Keratinocyte (primary cell): ENCODE results near the gene CX3CR1. TPM values are rescaled to one million over a fixed set of nuclear protein-coding genes. Genes with fewer than 3 reads are reported as not detected.

Experiments used
- DNase-seq: peaks from one replicate; pipeline ENCODE4 v3.0.0-alpha.2; 2011; ENCODE audit warnings: low read depth, missing footprints, low spot score
- FAIRE-seq: peaks from 2 replicates; lab custom pipeline; 2011; peaks lifted over from hg19 to GRCh38; lab: Jason Lieb, UNC
- H2AFZ ChIP-seq: 2 replicates; pipeline ENCODE4 v1.6.0; 2012; ENCODE audit warnings: low read length, control low read depth, inconsistent platforms; ENCODE audit not compliant: control insufficient read depth
- H3K27ac ChIP-seq: 2 replicates; pipeline ENCODE4 v1.5.1; 2011; ENCODE audit warnings: low read length; ENCODE audit not compliant: control insufficient read depth, insufficient read depth
- H3K27me3 ChIP-seq: 3 replicates; pipeline ENCODE4 v1.6.0; 2011; ENCODE audit warnings: low read length; ENCODE audit not compliant: control insufficient read depth, insufficient read depth; ENCODE audit errors: extremely low read depth
- H3K36me3 ChIP-seq, 2 experiments: 2 replicates in 1 of 2; 3 replicates in 1 of 2; pipeline ENCODE4 v1.5.1; 2011; ENCODE audit warnings: low read length in 2 of 2, mild to moderate bottlenecking in 1 of 2; ENCODE audit not compliant: control insufficient read depth in 2 of 2, insufficient read depth in 2 of 2; ENCODE audit errors: extremely low read depth in 1 of 2
- H3K4me1 ChIP-seq: 3 replicates; pipeline ENCODE4 v1.5.1; 2011; ENCODE audit warnings: low read length; ENCODE audit not compliant: control insufficient read depth, insufficient read depth; ENCODE audit errors: extremely low read depth
- H3K4me2 ChIP-seq: 3 replicates; pipeline ENCODE4 v1.6.0; 2011; ENCODE audit warnings: low read depth, low read length; ENCODE audit not compliant: control insufficient read depth, insufficient read depth; ENCODE audit errors: extremely low read depth
- H3K4me3 ChIP-seq, 3 experiments: fragments of 200-600 bp in 1 of 3; sonication (generic) in 1 of 3; 2 replicates in 2 of 3; 3 replicates in 1 of 3; pipeline ENCODE4 v1.5.1; 2011 to 2016; ENCODE audit warnings: low read length in 3 of 3, mild to moderate bottlenecking in 3 of 3, control low read depth in 2 of 3, inconsistent platforms in 1 of 3, low read depth in 1 of 3, mixed read lengths in 1 of 3, mixed run types in 1 of 3, moderate library complexity in 1 of 3; ENCODE audit not compliant: control insufficient read depth in 2 of 3, insufficient read depth in 2 of 3; ENCODE audit errors: extremely low read depth in 1 of 3
- H3K79me2 ChIP-seq: 2 replicates; pipeline ENCODE4 v1.6.0; 2012; ENCODE audit warnings: low read length; ENCODE audit not compliant: control insufficient read depth, insufficient read depth
- H3K9ac ChIP-seq: 3 replicates; pipeline ENCODE4 v1.6.0; 2011; ENCODE audit warnings: low read length; ENCODE audit not compliant: control insufficient read depth, insufficient read depth; ENCODE audit errors: extremely low read depth
- H3K9me1 ChIP-seq: 3 replicates; pipeline ENCODE4 v1.6.0; 2011; ENCODE audit warnings: low read length; ENCODE audit not compliant: control insufficient read depth, insufficient read depth; ENCODE audit errors: extremely low read depth
- H3K9me3 ChIP-seq: 2 replicates; pipeline ENCODE4 v1.5.1; 2012; ENCODE audit warnings: low read depth, low read length; ENCODE audit not compliant: control insufficient read depth
- H4K20me1 ChIP-seq: 3 replicates; pipeline ENCODE4 v1.6.0; 2011; ENCODE audit warnings: low read length; ENCODE audit not compliant: control insufficient read depth, insufficient read depth; ENCODE audit errors: extremely low read depth
- EZH2 ChIP-seq: IDR thresholded peaks from one replicate; pipeline ENCODE4 v1.6.1; 2012; ENCODE audit warnings: inconsistent platforms, mild to moderate bottlenecking, low read length, moderate library complexity
- dilution Hi-C: fragments of 300-500 bp; cut with MboI; formaldehyde crosslinking; loops from one replicate; pipeline ENCODE4 v1.7.0; 2020; ENCODE audit warnings: low sequenced_read_pairs; ENCODE audit not compliant: extremely low pct_ligation_motif_present
- polyA plus RNA-seq, 5 experiments: library from polyadenylated mRNA; depleted of rRNA in 3 of 5; stranded (reverse) in 3 of 5; stranded (forward) in 1 of 5; unstranded in 1 of 5; fragments of >200 nt; gene quantifications; 1 replicate in 1 of 5; 2 replicates in 3 of 5; 3 replicates in 1 of 5; pipeline versions ENCODE4 v1.2.1 to v1.2.3, GENCODE V29; 2011 to 2012; ENCODE audit warnings: missing spikeins in 2 of 5, low read depth in 1 of 5, low replicate concordance in 1 of 5
- TF ChIP-seq, protein P1 (sequence below), 3 experiments: IDR thresholded peaks in 1 of 3; conservative IDR thresholded peaks in 1 of 3; optimal IDR thresholded peaks in 1 of 3; 2 replicates in 2 of 3; 3 replicates in 1 of 3; pipeline versions ENCODE3 to v1.5.1; 2011; ENCODE audit warnings: low read length in 3 of 3, mild to moderate bottlenecking in 3 of 3, moderate library complexity in 2 of 3, control low read depth in 1 of 3, inconsistent platforms in 1 of 3; ENCODE audit not compliant: insufficient read depth in 2 of 3; ENCODE audit errors: extremely low read depth in 1 of 3

The CX3CR1 gene
- polyA plus RNA-seq, 1 donor (not counting 4 experiments of a cell fraction or from before 2014, with no cell fraction given), result 0.05 TPM

DNA sequence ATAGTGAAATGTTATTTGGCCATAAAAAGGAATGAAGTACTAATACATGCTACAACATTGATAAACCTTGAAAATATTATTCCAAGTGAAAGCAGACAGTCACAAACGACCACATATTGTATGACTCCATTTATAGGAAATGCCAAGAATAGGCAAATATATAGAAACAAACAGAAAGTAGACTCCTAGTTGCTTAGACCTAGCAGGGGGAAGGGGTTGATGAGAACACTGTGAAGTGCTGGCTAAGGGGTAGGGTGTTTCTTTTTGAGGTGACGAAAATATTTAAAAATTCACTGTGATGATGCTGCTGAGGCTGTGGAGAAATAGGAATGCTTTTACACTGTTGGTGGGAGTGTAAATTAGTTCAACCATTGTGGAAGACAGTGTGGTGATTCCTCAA is 56.9 kb downstream of the CX3CR1 start:
- no peak for FAIRE-seq

DNA sequence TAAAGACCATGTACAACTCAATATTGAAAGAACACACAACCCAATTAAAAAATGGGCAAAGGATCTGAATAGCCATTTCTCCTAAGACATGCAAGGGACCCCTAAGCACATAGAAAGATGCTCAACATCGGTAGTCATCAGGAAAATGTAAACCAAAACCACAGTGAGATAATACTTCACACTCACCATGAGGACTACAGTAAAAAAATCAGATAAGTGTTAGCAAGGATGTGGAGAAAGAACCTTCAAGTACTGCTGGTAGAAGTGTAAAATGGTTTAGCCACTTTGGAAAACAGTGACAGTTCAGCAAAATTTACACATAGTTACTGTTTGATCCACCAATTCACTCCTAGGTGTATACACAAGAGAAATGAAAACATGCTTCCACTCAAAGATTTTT is 57.4 kb downstream of the CX3CR1 start:
- no peak for DNase-seq
- no peaks in the 10 kb centered on the region for H3K79me2 ChIP-seq
- H2AFZ ChIP-seq, result no peak overlapping the region
- FAIRE-seq, result no peak
- H3K4me2 ChIP-seq, result no peak overlapping the region
- peaks cover 4% of the 10 kb centered on the region for H3K27me3 ChIP-seq
- H3K4me3 ChIP-seq, result no peak overlapping the region
- no peaks in the 10 kb centered on the region for H3K9me3 ChIP-seq
- no peak overlapping the region for H3K27ac ChIP-seq
- H3K36me3 ChIP-seq, result no peaks in the 10 kb centered on the region
- dilution Hi-C loops, result no loop called here
- no peak overlapping the region for H3K9ac ChIP-seq
- H4K20me1 ChIP-seq, result no peaks in the 10 kb centered on the region
- no peaks in the 10 kb centered on the region for H3K4me1 ChIP-seq
- no peaks in the 10 kb centered on the region for H3K9me1 ChIP-seq
- TF ChIP-seq EZH2, result no peak
- TF ChIP-seq, protein P1, sequence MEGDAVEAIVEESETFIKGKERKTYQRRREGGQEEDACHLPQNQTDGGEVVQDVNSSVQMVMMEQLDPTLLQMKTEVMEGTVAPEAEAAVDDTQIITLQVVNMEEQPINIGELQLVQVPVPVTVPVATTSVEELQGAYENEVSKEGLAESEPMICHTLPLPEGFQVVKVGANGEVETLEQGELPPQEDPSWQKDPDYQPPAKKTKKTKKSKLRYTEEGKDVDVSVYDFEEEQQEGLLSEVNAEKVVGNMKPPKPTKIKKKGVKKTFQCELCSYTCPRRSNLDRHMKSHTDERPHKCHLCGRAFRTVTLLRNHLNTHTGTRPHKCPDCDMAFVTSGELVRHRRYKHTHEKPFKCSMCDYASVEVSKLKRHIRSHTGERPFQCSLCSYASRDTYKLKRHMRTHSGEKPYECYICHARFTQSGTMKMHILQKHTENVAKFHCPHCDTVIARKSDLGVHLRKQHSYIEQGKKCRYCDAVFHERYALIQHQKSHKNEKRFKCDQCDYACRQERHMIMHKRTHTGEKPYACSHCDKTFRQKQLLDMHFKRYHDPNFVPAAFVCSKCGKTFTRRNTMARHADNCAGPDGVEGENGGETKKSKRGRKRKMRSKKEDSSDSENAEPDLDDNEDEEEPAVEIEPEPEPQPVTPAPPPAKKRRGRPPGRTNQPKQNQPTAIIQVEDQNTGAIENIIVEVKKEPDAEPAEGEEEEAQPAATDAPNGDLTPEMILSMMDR (optimal IDR thresholded peaks at IDR 0.05 in 1 of 3, IDR thresholded peaks at IDR 0.05 in 1 of 3, conservative IDR thresholded peaks at IDR 0.05 in 1 of 3; ENCODE audit: extremely low read depth in 1 of 3, insufficient read depth in 2 of 3, low read length in 3 of 3), result no peak

More for the DNA sequence above, 56.9 kb downstream of the CX3CR1 start:
- no peak for DNase-seq
- Histone ChIP-seq H3K79me2 (no peaks in the 10 kb centered on the region), H3K9ac (no peak overlapping the region), H3K9me3 (no peaks in the 10 kb centered on the region), H3K36me3 (no peaks in the 10 kb centered on the region), H3K27ac (no peak overlapping the region), H3K27me3 (peaks cover 4% of the 10 kb centered on the region), H3K9me1 (no peaks in the 10 kb centered on the region), H2AFZ (no peak overlapping the region), H3K4me3 (no peak overlapping the region), H4K20me1 (no peaks in the 10 kb centered on the region), H3K4me2 (no peak overlapping the region), H3K4me1 (no peaks in the 10 kb centered on the region)
- no peak for TF ChIP-seq EZH2
- dilution Hi-C loops, result no loop called here

DNA sequence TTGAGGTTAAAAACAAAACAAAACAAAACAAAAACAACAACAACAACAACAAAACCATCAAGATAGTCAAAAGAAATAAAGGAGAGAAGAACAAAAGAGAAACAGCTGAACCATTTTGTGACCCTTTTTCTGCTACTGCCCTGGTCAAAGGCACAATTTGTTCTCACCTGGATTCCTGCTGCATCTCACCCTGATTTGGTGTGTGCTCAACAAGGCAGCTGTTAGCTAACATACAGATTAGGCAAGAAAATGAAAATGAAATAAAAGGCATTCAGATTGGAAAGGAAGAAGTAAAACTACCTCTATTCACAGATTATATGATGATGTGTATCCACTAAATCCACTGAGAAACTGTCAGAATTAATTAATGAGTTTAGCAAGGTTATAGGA is 58.7 kb downstream of the CX3CR1 start:
- FAIRE-seq (no peak), DNase-seq (no peak)
- Histone ChIP-seq H3K9me1 (no peaks in the 10 kb centered on the region), H3K4me2 (no peak overlapping the region), H4K20me1 (no peaks in the 10 kb centered on the region), H3K27ac (no peak overlapping the region), H3K9ac (no peak overlapping the region), H3K9me3 (no peaks in the 10 kb centered on the region), H2AFZ (no peak overlapping the region), H3K36me3 (no peaks in the 10 kb centered on the region), H3K27me3 (peaks cover 4% of the 10 kb centered on the region), H3K79me2 (no peaks in the 10 kb centered on the region), H3K4me3 (no peak overlapping the region), H3K4me1 (no peaks in the 10 kb centered on the region)
- dilution Hi-C loops, result no loop called here
- TF ChIP-seq, protein P1 (optimal IDR thresholded peaks at IDR 0.05 in 1 of 3, IDR thresholded peaks at IDR 0.05 in 1 of 3, conservative IDR thresholded peaks at IDR 0.05 in 1 of 3; ENCODE audit: extremely low read depth in 1 of 3, insufficient read depth in 2 of 3, low read length in 3 of 3), result no peak
- no peak for TF ChIP-seq EZH2
